GM20000 (cell line): Measurements from ENCODE around the gene RNF114.

Experiments used
- DNase-seq: peaks from one replicate; pipeline ENCODE4 v3.0.0; 2012; ENCODE audit warnings: low spot score
- TF ChIP-seq, protein P1 (sequence below): IDR thresholded peaks from 2 replicates; pipeline ENCODE4 v1.5.1; 2012; ENCODE audit warnings: mild to moderate bottlenecking, control low read depth; ENCODE audit errors: extremely low read depth, missing control alignments

RNF114 gene

DNA sequence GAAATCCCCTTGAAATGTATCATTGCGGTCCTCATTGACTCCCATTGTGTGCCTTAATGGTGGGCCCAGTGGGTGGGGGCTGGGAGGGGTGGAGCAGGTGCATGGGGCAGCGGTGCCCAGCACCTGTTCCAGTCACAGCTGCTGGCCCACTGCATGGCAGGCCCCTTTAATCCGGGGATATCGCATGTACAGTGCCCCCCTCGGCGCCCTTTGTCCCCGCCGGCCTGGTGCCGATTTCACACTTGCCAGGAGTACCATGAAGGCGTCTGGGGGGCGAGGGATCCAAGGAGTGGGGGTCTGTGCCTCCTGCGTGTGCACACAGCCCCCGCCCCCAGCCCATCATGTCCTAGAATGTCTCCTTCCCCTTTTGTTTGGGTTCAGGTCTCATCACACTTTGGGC is 49.4 kb downstream of the RNF114 start:
- TF ChIP-seq, protein P1, sequence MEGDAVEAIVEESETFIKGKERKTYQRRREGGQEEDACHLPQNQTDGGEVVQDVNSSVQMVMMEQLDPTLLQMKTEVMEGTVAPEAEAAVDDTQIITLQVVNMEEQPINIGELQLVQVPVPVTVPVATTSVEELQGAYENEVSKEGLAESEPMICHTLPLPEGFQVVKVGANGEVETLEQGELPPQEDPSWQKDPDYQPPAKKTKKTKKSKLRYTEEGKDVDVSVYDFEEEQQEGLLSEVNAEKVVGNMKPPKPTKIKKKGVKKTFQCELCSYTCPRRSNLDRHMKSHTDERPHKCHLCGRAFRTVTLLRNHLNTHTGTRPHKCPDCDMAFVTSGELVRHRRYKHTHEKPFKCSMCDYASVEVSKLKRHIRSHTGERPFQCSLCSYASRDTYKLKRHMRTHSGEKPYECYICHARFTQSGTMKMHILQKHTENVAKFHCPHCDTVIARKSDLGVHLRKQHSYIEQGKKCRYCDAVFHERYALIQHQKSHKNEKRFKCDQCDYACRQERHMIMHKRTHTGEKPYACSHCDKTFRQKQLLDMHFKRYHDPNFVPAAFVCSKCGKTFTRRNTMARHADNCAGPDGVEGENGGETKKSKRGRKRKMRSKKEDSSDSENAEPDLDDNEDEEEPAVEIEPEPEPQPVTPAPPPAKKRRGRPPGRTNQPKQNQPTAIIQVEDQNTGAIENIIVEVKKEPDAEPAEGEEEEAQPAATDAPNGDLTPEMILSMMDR: no peak

DNA sequence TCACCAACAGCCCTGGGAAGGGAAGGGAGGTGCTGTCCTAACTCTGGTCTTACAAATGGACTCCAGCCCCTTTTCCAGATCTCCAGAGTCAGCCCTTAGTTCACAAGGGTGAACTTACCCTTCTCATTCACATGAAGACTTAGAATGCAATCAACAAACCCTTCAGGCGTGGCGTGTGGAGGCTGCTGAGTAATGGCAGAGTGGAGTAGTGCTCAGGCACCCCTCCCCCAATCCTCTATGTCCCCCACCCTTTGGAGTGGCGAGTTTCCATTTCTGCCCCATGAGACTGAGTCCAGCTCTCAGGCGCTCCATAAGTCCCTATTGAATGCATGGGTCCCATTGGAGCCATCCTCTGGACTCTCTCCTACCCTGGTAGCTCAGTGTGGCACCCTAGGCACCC is 49.9 kb downstream of the RNF114 start:
- no peak for DNase-seq
- TF ChIP-seq, protein P1: no peak

More for the DNA sequence above, 49.4 kb downstream of the RNF114 start:
- no peak for DNase-seq

DNA sequence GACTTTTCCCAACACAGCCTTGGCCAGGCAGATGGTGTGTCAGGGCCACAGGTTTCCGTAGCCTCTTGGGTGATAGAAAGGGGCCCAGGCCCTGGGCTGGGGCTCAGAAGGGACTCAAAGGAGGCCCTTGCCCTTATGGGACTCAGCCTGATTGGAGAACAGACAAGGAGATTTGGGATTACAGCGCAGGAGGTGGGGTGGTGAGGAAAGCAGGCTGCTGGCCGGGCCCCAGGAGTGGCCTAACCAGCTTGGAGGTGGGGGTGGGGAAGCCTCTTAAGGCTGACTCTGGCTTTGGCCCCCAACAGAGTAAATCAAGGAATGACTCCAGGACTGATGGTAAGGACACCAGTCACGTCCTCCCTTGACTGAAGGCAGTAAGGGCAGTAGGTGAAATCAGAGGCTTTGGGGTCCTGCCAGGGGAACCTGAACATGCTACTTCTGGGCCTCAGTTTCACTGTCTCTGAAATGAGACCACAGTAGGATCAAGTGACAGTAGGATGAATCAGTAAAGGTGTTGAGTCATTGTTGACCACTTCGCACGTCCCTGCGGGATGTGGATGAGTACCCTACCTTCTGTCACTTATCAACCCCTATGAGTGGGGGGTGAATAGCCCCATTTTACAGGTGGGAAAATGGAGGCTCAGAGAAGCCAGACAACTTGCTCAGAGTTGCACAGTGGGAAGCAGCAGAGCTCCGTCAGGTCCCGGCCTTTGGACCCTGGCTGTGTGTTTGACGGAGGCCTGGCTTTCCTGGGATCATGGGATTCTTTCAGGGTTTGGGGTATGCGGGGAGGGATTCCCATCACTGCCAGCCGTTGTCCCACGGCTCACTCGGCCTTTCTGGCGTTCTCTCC is 51.0 kb downstream of the RNF114 start:
- no peak for DNase-seq
- TF ChIP-seq, protein P1: no peak

DNA sequence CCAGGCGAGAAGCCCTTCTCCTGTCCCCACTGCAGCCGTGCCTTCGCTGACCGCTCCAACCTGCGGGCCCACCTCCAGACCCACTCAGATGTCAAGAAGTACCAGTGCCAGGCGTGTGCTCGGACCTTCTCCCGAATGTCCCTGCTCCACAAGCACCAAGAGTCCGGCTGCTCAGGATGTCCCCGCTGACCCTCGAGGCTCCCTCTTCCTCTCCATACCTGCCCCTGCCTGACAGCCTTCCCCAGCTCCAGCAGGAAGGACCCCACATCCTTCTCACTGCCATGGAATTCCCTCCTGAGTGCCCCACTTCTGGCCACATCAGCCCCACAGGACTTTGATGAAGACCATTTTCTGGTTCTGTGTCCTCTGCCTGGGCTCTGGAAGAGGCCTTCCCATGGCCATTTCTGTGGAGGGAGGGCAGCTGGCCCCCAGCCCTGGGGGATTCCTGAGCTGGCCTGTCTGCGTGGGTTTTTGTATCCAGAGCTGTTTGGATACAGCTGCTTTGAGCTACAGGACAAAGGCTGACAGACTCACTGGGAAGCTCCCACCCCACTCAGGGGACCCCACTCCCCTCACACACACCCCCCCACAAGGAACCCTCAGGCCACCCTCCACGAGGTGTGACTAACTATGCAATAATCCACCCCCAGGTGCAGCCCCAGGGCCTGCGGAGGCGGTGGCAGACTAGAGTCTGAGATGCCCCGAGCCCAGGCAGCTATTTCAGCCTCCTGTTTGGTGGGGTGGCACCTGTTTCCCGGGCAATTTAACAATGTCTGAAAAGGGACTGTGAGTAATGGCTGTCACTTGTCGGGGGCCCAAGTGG is 51.9 kb downstream of the RNF114 start:
- DNase-seq: no peak
- TF ChIP-seq, protein P1: no peak

DNA sequence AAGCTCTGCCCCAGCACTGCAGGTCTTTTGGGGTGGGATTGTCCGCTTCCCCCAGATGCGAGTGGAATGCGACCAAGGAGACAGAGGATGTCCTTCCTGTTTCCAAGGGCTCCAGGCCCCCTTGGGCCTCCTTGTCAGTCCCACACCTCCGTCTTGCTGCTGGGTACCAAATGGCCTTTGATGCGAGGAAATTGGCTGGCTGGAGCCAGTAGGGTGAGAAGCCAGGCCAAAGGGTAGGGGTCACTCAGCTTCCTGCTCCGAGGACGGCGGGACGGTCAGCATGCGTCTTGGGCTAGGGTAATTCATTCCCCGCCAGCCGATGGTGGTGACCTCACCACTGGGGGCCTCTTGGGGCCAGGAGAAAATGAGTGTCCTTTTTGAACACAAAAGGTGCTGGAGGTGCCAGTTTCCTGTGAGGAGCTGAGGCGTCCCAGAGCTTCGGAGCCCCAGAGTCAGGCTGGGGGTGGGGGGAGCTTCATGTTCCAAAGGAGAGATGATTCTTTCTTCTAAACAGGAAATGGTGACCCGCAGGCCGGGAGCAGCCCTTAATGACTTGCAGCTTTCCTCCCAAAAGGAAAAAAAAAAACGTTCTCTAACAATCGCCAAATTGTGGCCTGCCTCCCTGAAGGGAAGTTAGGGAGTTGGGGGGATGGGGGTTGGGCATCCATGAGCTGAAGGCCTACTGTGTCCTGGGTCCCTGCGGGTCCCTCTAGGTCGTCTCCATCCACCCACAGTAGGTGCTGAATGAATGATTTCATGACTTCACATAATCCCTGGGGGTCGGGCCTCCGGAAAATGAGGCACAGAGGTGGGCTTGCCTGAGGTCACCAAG is 53.3 kb downstream of the RNF114 start:
- TF ChIP-seq, protein P1: no peak
- no peak for DNase-seq

DNA sequence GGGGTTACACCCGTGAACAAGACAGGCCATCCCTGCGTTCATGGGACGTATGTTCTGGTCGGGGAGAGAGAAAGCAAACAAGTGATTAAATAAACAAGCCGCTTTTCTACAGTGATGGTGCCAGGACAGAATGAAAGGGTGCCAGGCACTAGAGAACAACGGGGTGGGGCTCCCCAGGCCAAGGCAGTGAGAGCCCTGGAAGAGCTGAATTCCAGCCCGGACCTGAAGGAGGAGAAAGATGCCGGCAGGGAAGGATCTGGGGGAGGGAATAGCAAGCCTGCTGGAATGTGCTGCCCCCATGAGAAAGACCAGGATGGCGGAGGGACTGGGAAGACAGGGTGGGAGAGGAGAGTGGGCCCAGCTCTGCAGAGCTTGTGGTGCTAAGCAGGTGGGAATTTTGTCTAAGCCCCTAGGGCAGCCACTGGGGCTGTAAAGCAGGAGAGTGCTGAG is 54.1 kb downstream of the RNF114 start:
- DNase-seq: no peak
- TF ChIP-seq, protein P1: no peak
